Body of pancreas (tissue), 4 donors: ENCODE data around the gene CCM2.

Experiments used
- CTCF ChIP-seq, 7 experiments: fragments of 450-650 bp in 4 of 7; fragments of 200-600 bp in 3 of 7; sonication (generic) in 3 of 7; IDR thresholded peaks; one replicate each; pipeline ENCODE4 v1.5.1; 2016 to 2019; ENCODE audit warnings: antibody characterized with exemption in 7 of 7
- POLR2A ChIP-seq, 3 donors: fragments of 450-650 bp; IDR thresholded peaks; one replicate each; pipeline ENCODE4 v1.6.1; 2016; ENCODE audit warnings: antibody characterized with exemption in 3 of 3, mild to moderate bottlenecking in 2 of 3

DNA sequence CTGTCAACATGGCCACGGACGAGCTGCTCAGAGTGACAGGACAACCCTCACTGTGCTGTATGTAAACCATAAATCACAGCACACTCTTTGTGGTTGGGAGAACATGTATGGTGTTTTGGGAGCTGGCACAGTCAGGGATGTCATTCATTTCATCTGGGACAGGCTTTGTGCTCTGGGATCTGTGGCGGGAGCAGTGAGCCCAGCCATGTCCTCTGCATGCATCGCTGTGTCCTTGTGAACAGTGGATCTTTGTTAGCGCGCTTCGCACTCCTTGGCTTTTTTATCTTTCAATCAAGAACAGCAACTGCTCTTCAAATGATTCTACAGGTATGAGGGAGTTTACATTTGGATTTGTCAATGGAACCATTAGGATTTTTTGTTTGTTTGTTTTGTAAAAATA is 7.1 kb downstream of the CCM2 start:
- TF ChIP-seq CTCF (IDR thresholded peaks at IDR 0.05) (no peak), POLR2A (IDR thresholded peaks at IDR 0.05) (no peak)
